Endodermal cell (in vitro differentiated cells): ENCODE measurements around the gene KIDINS220. TPM values are rescaled to one million over a fixed set of nuclear protein-coding genes. Genes with fewer than 3 reads are reported as not detected.
A peak's percentile ranks its signal among the peaks of the same experiment; 100 is the strongest.

Source experiments
- DNase-seq: peaks from one replicate; pipeline ENCODE4 v3.0.0-alpha.2; 2017
- H3K27ac ChIP-seq: 2 replicates; pipeline ENCODE4 v1.5.1; 2013; ENCODE audit warnings: mild to moderate bottlenecking, low read depth, low read length, moderate library complexity
- H3K27me3 ChIP-seq: 2 replicates; pipeline ENCODE4 v1.6.1; 2013; ENCODE audit warnings: mild to moderate bottlenecking, low read length, moderate library complexity; ENCODE audit not compliant: insufficient read depth, control insufficient read depth, poor library complexity, severe bottlenecking
- H3K36me3 ChIP-seq: 2 replicates; pipeline ENCODE4 v1.7.0; 2013; ENCODE audit warnings: mild to moderate bottlenecking, low read length, moderate library complexity; ENCODE audit not compliant: control insufficient read depth, insufficient read depth
- H3K4me1 ChIP-seq: one replicate; pipeline ENCODE4 v1.7.0; 2013; ENCODE audit warnings: low read length; ENCODE audit not compliant: control insufficient read depth, insufficient read depth
- H3K4me3 ChIP-seq: 2 replicates; pipeline ENCODE4 v1.5.1; 2013; ENCODE audit warnings: mild to moderate bottlenecking, low read length, moderate library complexity
- H3K9ac ChIP-seq: 2 replicates; pipeline ENCODE4 v1.6.1; 2013; ENCODE audit warnings: mild to moderate bottlenecking, low read length, moderate library complexity; ENCODE audit not compliant: poor library complexity, severe bottlenecking; ENCODE audit errors: extremely low read depth
- H3K9me3 ChIP-seq: 2 replicates; pipeline ENCODE4 v1.6.1; 2013; ENCODE audit warnings: mild to moderate bottlenecking, low read length, moderate library complexity; ENCODE audit not compliant: control insufficient read depth
- H3K27ac Mint-ChIP-seq: 2 replicates; pipeline ENCODE4 v1.8.0; 2020; ENCODE audit warnings: mixed read lengths
- H3K27me3 Mint-ChIP-seq: 2 replicates; pipeline ENCODE4 v1.8.0; 2021; ENCODE audit warnings: mild to moderate bottlenecking, mixed read lengths; ENCODE audit not compliant: insufficient read depth
- H3K36me3 Mint-ChIP-seq: 2 replicates; pipeline ENCODE4 v1.8.0; 2020; ENCODE audit warnings: low read depth, mixed read lengths
- H3K4me1 Mint-ChIP-seq: 2 replicates; pipeline ENCODE4 v1.8.0; 2020; ENCODE audit warnings: mixed read lengths
- H3K4me3 Mint-ChIP-seq: 2 replicates; pipeline ENCODE4 v1.8.0; 2020; ENCODE audit warnings: mild to moderate bottlenecking, moderate library complexity, mixed read lengths
- H3K9me3 Mint-ChIP-seq: 2 replicates; pipeline ENCODE4 v1.8.0; 2020; ENCODE audit warnings: mild to moderate bottlenecking, mixed read lengths
- CTCF ChIP-seq: fragments of 200-600 bp; sonication (generic); conservative IDR thresholded peaks from 2 replicates; pipeline ENCODE4 v1.5.0; 2021; ENCODE audit warnings: antibody characterized with exemption, mild to moderate bottlenecking
- WGBS, 2 experiments: methylation state at CpG; one replicate each; pipeline versions ENCODE4 v1.1.5 to v1.1.7; 2013; ENCODE audit warnings: missing lambda C conversion rate in 2 of 2, mixed read lengths in 1 of 2; ENCODE audit not compliant: insufficient coverage in 1 of 2, insufficient read length in 1 of 2; 5-methylcytosine and 5-hydroxymethylcytosine counted together
- total RNA-seq, 2 donors: library from RNA; stranded (reverse); fragmentation: NEBNext Ultra II Directional in 1 of 2; extraction: Animal tissue kit (Norgen Biotek cat#: 25700) in 1 of 2; gene quantifications; 2 replicates in 1 of 2; 3 replicates in 1 of 2; pipeline ENCODE4 v1.2.1, GENCODE V29; 2021

KIDINS220 gene
- total RNA-seq, 2 donors from 2014 or later = 33.8 to 35.2 TPM

GRCh38 chr2:8841932-8842331 is 4.5 kb upstream of the KIDINS220 start:
- Histone ChIP-seq H3K9me3 (no peaks in the 10 kb centered on the region), H3K27me3 (no peaks in the 10 kb centered on the region), H3K36me3 (no peaks in the 10 kb centered on the region), H3K4me1 (peaks cover 6% of the 10 kb centered on the region), H3K27ac (no peak overlapping the region), H3K4me3 (no peak overlapping the region), H3K9ac (no peak overlapping the region)
- no peak overlapping the region for H3K4me3 Mint-ChIP-seq
- no peak overlapping the region for H3K27ac Mint-ChIP-seq
- no peak for TF ChIP-seq CTCF
- peaks cover 8% of the 10 kb centered on the region for H3K9me3 Mint-ChIP-seq
- no peaks in the 10 kb centered on the region for H3K36me3 Mint-ChIP-seq
- 76 to 78% methylated on average over 4 of the region's 4 CpGs for WGBS, 2 experiments
- peaks cover 2% of the 10 kb centered on the region for H3K27me3 Mint-ChIP-seq
- peak; percentile 56 for DNase-seq
- peaks cover 27% of the 10 kb centered on the region for H3K4me1 Mint-ChIP-seq

GRCh38 chr2:8840475-8841091 is 3.2 kb upstream of the KIDINS220 start:
- H3K36me3 ChIP-seq = no peaks in the 10 kb centered on the region
- H3K27ac ChIP-seq = no peak overlapping the region
- no peak overlapping the region for H3K4me3 ChIP-seq
- peaks cover 6% of the 10 kb centered on the region for H3K4me1 ChIP-seq
- Mint-ChIP-seq H3K4me1 (peaks cover 37% of the 10 kb centered on the region), H3K36me3 (no peaks in the 10 kb centered on the region), H3K4me3 (no peak overlapping the region), H3K9me3 (peaks cover 8% of the 10 kb centered on the region), H3K27ac (no peak overlapping the region), H3K27me3 (peaks cover 2% of the 10 kb centered on the region)
- TF ChIP-seq CTCF = no peak
- H3K9ac ChIP-seq = no peak overlapping the region
- no peaks in the 10 kb centered on the region for H3K27me3 ChIP-seq
- WGBS, 2 experiments = 84% methylated on average over 7 to 11 of the region's 12 CpGs
- H3K9me3 ChIP-seq = no peaks in the 10 kb centered on the region
- DNase-seq = no peak

GRCh38 chr2:8839189-8839965 is 2.0 kb upstream of the KIDINS220 start:
- Mint-ChIP-seq H3K36me3 (no peaks in the 10 kb centered on the region), H3K4me3 (no peak overlapping the region), H3K27me3 (peaks cover 2% of the 10 kb centered on the region), H3K4me1 (peaks cover 38% of the 10 kb centered on the region), H3K27ac (no peak overlapping the region), H3K9me3 (peaks cover 8% of the 10 kb centered on the region)
- Histone ChIP-seq H3K9ac (no peak overlapping the region), H3K27ac (no peak overlapping the region), H3K9me3 (no peaks in the 10 kb centered on the region), H3K4me1 (peaks cover 6% of the 10 kb centered on the region), H3K36me3 (no peaks in the 10 kb centered on the region), H3K4me3 (no peak overlapping the region), H3K27me3 (no peaks in the 10 kb centered on the region)
- 89 to 100% methylated on average over 1 to 5 of the region's 5 CpGs for WGBS, 2 experiments
- no peak for DNase-seq
- TF ChIP-seq CTCF = no peak
